ENCODE data around the gene DEGS1. TPM values are rescaled to one million over a fixed set of nuclear protein-coding genes. Genes with fewer than 3 reads are reported as not detected.
A peak's percentile ranks its signal among the peaks of the same experiment; 100 is the strongest.

DEGS1 gene
- total RNA-seq, 4 donors from 2014 or later = 87.7 to 138 (median 101) TPM

DNA sequence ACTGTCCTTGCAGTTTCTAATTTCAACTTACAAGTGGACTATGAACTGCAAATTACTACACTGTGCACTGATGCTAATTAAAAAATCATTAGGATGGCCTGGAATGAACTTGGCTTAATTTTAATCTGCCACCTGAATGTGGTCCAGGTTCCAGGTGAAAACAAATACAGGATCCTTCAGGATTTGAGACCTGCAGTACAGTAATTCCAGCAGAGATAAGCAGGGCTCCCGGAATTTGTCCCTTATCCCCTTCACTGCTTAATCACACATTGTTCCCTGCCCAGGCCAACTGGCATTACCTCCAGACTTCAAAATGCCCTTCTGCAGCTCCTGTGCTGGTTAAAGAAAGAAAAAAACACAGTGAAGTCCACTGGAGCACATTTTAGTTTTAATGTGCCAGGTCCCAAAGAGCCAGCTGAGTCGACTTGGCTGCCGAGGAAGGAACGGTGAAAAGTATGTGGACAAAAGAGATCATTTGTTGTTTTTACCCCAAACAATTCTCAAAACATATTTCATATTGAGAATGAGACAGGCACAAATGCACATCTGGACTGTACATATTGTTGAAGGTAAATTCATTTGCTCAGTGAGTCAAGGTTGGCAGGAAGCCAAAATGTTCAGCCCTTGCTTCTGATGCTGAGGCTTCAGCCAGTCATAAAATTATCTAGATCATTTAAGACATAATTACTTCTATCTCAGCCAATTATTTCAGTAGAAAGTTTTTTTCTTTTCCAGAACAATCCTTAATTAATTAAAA, 28.3 kb downstream of the DEGS1 start:
- intact Hi-C loops (cut with DNase I) = no loop called here
- no peak overlapping the region for H3K4me3 ChIP-seq (replicated peaks in 1 of 3)
- H3K9me3 ChIP-seq = no peaks in the 10 kb centered on the region
- DNase-seq = peak; percentile 66 to 73
- 15 to 28% methylated on average over 4 of the region's 4 CpGs for WGBS, 2 donors
- H3K4me1 ChIP-seq = peaks cover 37% of the 10 kb centered on the region in 2 donors
- H3K27ac ChIP-seq = peak overlapping the region; percentile 51 to 97 (median 78)
- peak in 1 of 2 donors; percentile 29 for TF ChIP-seq POLR2A (IDR thresholded peaks at IDR 0.05)
- TF ChIP-seq, protein P1, sequence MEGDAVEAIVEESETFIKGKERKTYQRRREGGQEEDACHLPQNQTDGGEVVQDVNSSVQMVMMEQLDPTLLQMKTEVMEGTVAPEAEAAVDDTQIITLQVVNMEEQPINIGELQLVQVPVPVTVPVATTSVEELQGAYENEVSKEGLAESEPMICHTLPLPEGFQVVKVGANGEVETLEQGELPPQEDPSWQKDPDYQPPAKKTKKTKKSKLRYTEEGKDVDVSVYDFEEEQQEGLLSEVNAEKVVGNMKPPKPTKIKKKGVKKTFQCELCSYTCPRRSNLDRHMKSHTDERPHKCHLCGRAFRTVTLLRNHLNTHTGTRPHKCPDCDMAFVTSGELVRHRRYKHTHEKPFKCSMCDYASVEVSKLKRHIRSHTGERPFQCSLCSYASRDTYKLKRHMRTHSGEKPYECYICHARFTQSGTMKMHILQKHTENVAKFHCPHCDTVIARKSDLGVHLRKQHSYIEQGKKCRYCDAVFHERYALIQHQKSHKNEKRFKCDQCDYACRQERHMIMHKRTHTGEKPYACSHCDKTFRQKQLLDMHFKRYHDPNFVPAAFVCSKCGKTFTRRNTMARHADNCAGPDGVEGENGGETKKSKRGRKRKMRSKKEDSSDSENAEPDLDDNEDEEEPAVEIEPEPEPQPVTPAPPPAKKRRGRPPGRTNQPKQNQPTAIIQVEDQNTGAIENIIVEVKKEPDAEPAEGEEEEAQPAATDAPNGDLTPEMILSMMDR (IDR thresholded peaks at IDR 0.05) = no peak
- no peaks in the 10 kb centered on the region for H3K36me3 ChIP-seq
- no peaks in the 10 kb centered on the region for H3K27me3 ChIP-seq

DNA sequence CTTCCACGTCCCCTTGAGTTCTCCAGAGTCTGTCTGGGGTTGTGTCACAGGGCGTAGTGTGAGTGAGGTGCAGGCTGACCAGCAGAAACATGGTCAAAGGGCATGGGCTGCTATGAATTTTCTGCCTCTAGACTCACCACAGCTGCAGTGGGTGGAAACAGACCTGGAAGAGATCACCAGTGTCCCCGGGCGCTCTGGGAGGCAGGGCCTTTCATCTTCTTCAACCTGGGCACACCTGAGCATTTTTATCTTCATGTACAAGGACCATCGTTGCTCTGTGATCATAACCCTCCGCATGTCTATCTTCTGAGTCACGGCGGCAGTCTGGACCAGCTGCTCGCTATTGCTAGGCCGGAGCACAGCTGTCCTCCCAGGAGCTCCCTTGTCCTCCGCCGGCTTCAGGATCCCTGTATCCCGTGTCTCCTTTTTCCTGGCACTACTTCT, 29.6 kb downstream of the DEGS1 start:
- Histone ChIP-seq H3K4me3 (replicated peaks in 1 of 3) (no peak overlapping the region), H3K36me3 (no peaks in the 10 kb centered on the region), H3K4me1 (peaks cover 37% of the 10 kb centered on the region in 2 donors), H3K27ac (peak overlapping the region; percentile 78 to 97 (median 81)), H3K9me3 (no peaks in the 10 kb centered on the region), H3K27me3 (no peaks in the 10 kb centered on the region)
- WGBS, 2 donors = 80 to 83% methylated on average over 13 of the region's 13 CpGs
- no peak for TF ChIP-seq POLR2A (IDR thresholded peaks at IDR 0.05)
- TF ChIP-seq, protein P1 (IDR thresholded peaks at IDR 0.05) = no peak
- DNase-seq = peak in 1 of 2 donors; percentile 24
- intact Hi-C loops (cut with DNase I) = no loop called here

DNA sequence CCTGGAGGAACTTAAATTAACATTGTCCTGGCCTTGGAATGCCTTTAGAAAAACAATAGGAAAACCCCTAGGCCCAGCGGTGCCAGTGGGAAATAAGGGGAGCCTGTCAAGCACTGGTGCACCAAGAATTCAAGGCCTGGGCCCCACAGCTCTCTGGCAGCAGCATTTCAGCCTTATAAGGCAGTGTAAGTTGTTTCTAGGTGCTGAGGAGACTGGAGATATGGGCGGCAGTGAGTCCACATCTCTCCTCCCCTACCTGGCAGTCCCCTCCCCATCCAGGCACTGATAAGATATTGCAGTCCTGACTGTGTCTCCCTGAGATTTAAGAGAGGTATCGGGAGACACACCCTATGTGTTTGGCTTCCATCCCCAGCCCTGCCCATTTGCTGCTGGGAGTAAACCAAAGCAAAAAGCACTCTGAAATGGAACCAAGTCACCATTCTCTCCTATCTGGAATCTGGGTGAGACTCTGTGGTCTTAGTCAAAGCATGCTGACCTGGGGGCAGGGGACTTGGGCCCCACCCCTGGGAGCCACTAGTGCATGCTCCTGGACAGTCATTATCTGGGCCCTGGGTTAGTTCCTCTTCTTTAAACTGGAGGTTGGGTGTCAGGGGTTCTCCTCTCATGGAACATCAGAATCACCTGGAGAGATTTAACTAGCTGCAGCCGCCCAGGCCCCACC, 30.5 kb downstream of the DEGS1 start:
- Histone ChIP-seq H3K36me3 (no peaks in the 10 kb centered on the region), H3K27ac (peak overlapping the region; percentile 78 to 97 (median 81)), H3K9me3 (no peaks in the 10 kb centered on the region), H3K4me3 (replicated peaks in 1 of 3) (no peak overlapping the region), H3K4me1 (peaks cover 37% of the 10 kb centered on the region in 2 donors), H3K27me3 (no peaks in the 10 kb centered on the region)
- peak in 1 of 2 donors; percentile 38 for TF ChIP-seq POLR2A (IDR thresholded peaks at IDR 0.05)
- TF ChIP-seq, protein P1 (IDR thresholded peaks at IDR 0.05) = no peak
- peak; percentile 77 to 88 for DNase-seq
- intact Hi-C loops (cut with DNase I) = no loop called here
- 31 to 40% methylated on average over 4 of the region's 4 CpGs for WGBS, 2 donors

DNA sequence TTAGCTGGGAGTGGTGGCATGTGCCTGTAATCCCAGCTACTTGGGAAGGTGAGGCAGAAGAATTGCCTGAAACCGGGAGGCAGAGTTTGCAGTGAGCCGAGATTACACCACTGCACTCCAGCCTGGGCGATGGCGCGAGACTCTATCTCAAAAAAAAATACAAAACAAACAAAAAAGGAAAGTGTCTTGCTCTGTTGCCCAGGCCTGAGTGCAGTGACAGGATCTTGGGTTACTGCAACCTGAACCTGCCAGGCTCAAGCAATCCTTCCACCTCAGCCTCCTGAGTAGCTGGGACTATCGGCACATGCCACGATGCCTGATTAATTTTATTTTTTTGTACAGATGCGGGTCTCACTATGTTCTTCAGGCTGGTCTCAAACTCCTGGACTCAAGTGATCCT, 33.3 kb downstream of the DEGS1 start:
- peaks cover 26 to 28% of the 10 kb centered on the region in 2 donors for H3K4me1 ChIP-seq
- H3K4me3 ChIP-seq (replicated peaks in 1 of 3) = no peak overlapping the region
- DNase-seq = peak; percentile 21 to 45
- H3K36me3 ChIP-seq = no peaks in the 10 kb centered on the region
- no peak overlapping the region for H3K27ac ChIP-seq
- intact Hi-C loops (cut with DNase I) = no loop called here
- TF ChIP-seq, protein P1 (IDR thresholded peaks at IDR 0.05) = no peak
- no peak for TF ChIP-seq POLR2A (IDR thresholded peaks at IDR 0.05)
- H3K27me3 ChIP-seq = no peaks in the 10 kb centered on the region
- H3K9me3 ChIP-seq = no peaks in the 10 kb centered on the region
- 68 to 88% methylated on average over 8 of the region's 8 CpGs for WGBS, 2 donors
